ENCODE measurements around the gene SNRPD1. TPM values are rescaled to one million over a fixed set of nuclear protein-coding genes. Genes with fewer than 3 reads are reported as not detected.

The SNRPD1 gene
- total RNA-seq, 1 donor from 2014 or later = 106 TPM

Other genes with a start within 250 kb of the SNRPD1 start
- 18.5 and 19.9 TPM in 2 replicates for gene ESCO1, start 11.6 kb upstream of the SNRPD1 start, total RNA-seq
- 50.5 and 53.6 TPM in 2 replicates for gene ABHD3, start 92.5 kb downstream of the SNRPD1 start, total RNA-seq
- 37.0 and 37.9 TPM in 2 replicates for gene MIB1, start 128.5 kb downstream of the SNRPD1 start, total RNA-seq

Data from T-helper 2 cell treated with Interferon-gamma antibody and Interleukin-4, amounts not matched to agents 100 ng/mL and 5 ng/mL, for 36 hours (primary cell).